GM21528 (cell line): ENCODE results near the gene MZF1.

Experiments
- ATAC-seq: cut with Tn5 transposase; IDR thresholded peaks from one replicate; pipeline ENCODE4 v1.9.1; 2021; ENCODE audit warnings: mild to moderate bottlenecking, moderate library complexity; ENCODE audit not compliant: unreplicated experiment, low FRiP score

The MZF1 gene

DNA sequence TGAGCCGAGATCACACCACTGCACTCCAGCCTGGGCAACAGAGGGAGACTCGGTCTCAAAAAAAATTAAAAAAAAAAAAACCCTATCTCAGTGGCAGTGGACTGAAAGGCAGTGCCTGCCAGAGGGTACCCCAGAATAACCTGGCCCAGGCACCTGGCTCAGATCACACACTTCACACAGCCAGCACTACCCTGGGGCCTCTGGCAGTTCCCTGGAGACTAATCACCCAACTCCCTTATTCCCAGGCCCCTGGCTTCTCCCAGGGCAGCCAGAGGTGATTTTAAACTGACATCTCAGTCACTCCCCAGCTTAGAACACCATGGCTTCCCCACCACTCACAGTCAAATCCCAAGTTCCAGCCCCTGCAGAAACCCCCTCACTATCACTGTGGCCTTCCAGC lies 57.9 kb downstream of the MZF1 start:
- ATAC-seq = no peak

DNA sequence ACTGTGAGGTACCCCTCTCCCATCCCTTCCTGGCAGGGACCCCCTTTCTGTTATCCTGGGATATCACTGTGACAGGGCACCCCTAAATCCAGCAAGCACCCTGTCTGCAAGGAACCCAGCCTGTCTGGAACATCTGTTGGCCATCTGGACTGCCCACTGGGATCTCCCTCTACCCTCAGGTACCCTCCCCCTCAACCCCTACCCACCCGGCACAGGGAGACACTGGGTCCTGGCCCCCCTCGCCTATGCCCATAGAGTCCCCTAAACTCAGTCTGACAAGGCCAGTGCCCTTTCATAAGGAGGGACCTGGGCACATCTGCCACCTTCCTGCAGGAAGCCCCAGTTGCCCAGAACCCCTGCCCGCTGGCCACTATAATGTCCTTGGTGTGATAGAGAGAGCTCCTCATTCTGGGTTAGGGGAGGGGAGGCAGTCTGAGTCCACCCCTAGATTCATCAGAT lies 58.5 kb downstream of the MZF1 start:
- ATAC-seq = no peak

DNA sequence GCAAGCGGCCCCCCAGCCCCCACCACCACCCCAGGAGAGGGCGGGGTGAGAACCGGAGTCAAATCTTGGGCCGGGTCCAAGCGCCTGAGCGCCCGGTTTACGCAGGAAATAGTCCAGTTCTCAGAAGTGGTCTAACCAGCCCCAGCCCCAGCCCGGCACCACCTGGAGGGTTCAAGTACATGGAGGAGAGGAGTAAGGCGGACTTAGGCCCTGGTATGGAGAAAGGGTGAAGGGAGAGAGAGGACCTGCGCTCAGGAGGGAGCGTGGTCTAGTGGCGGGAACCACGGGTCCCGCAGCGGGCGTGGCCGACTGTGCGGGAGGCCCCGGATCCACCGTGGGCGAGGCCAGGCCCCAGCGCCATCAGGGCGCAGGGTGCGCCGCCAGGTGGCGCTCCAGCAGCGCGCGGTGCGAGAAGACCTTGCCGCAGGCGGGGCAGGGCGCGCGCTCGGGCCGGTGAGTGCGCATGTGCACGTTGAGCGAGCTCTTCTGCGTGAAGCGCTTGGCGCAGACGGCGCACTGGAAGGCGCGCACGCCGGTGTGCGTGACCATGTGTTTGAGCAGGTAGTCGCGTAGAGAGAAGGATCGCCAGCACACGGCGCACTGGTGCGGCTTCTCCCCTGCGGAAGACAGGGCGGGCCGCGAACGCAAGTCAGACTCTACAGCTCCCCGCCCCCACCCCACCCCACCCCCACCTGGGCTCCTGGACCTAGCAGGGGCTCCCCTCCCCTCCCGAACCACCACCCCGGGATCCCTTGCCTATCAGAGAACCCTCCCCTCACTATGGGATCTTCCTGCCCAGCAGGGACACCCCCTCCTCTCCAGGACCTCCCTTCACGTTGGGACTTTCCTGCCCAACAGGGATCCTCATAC lies 59.2 kb downstream of the MZF1 start:
- no peak for ATAC-seq

GRCh38 chr19:58513213-58513693 lies 59.9 kb downstream of the MZF1 start:
- ATAC-seq = no peak
